ENCODE measurements around the gene ARMH4. TPM values are rescaled to one million over a fixed set of nuclear protein-coding genes. Genes with fewer than 3 reads are reported as not detected.
"Not testable (repeated sequence)": the region's sequence is repeated elsewhere in the genome, so short reads cannot be mapped to it uniquely, and the experiment has no call there.

The ARMH4 gene
- total RNA-seq, 1 experiment from 2014 or later, result 1.9 TPM

- H3K4me3 ChIP-seq, result peak overlapping the region; percentile 45
- peaks cover 39% of the 10 kb centered on the region for H3K27me3 ChIP-seq
- no peak for DNase-seq
- no peaks in the 10 kb centered on the region for H3K36me3 ChIP-seq
- no peaks in the 10 kb centered on the region for H3K9me3 ChIP-seq
These were observed 640 bp downstream of the ARMH4 start for GRCh38 chr14:58151133-58152013.

- Histone ChIP-seq H3K9me3 (no peaks in the 10 kb centered on the region), H3K36me3 (no peaks in the 10 kb centered on the region), H3K4me3 (no peak overlapping the region), H3K27me3 (peaks cover 39% of the 10 kb centered on the region)
- no peak for DNase-seq
These were observed 1.7 kb downstream of the ARMH4 start for GRCh38 chr14:58150243-58150805.

- no peak for DNase-seq
- no peaks in the 10 kb centered on the region for H3K9me3 ChIP-seq
- H3K36me3 ChIP-seq, result no peaks in the 10 kb centered on the region
- H3K4me3 ChIP-seq, result no peak overlapping the region
- H3K27me3 ChIP-seq, result peaks cover 39% of the 10 kb centered on the region
These were observed 2.8 kb downstream of the ARMH4 start for GRCh38 chr14:58149196-58149595.

GRCh38 chr14:58146399-58146798 is 5.6 kb downstream of the ARMH4 start:
- no peaks in the 10 kb centered on the region for H3K36me3 ChIP-seq
- no peak for DNase-seq
- H3K4me3 ChIP-seq, result no peak overlapping the region
- H3K27me3 ChIP-seq, result peaks cover 31% of the 10 kb centered on the region
- H3K9me3 ChIP-seq, result no peaks in the 10 kb centered on the region

GRCh38 chr14:58145936-58146335 is 6.1 kb downstream of the ARMH4 start:
- DNase-seq, result no peak
- Histone ChIP-seq H3K9me3 (no peaks in the 10 kb centered on the region), H3K36me3 (no peaks in the 10 kb centered on the region), H3K4me3 (no peak overlapping the region), H3K27me3 (peaks cover 26% of the 10 kb centered on the region)

- DNase-seq, result no peak
- no peaks in the 10 kb centered on the region for H3K36me3 ChIP-seq
- no peak overlapping the region for H3K4me3 ChIP-seq
- no peaks in the 10 kb centered on the region; the same call in 1 of the 2 replicates for H3K27me3 ChIP-seq
- H3K9me3 ChIP-seq, result no peaks in the 10 kb centered on the region
These were observed 8.9 kb downstream of the ARMH4 start for GRCh38 chr14:58143106-58143505.

- Histone ChIP-seq H3K4me3 (no peak overlapping the region), H3K9me3 (no peaks in the 10 kb centered on the region), H3K27me3 (no peaks in the 10 kb centered on the region), H3K36me3 (no peaks in the 10 kb centered on the region)
- DNase-seq, result no peak
These were observed 10.1 kb downstream of the ARMH4 start for GRCh38 chr14:58141893-58142292.

GRCh38 chr14:58138714-58139482 is 13.1 kb downstream of the ARMH4 start:
- DNase-seq, result no peak
- H3K9me3 ChIP-seq, result no peaks in the 10 kb centered on the region
- no peaks in the 10 kb centered on the region for H3K36me3 ChIP-seq
- no peaks in the 10 kb centered on the region for H3K27me3 ChIP-seq
- no peak overlapping the region for H3K4me3 ChIP-seq

GRCh38 chr14:58138031-58138713 is 13.8 kb downstream of the ARMH4 start:
- no peaks in the 10 kb centered on the region for H3K36me3 ChIP-seq
- no peak for DNase-seq

GRCh38 chr14:58133739-58134138 is 18.3 kb downstream of the ARMH4 start:
- Histone ChIP-seq H3K27me3 (no peaks in the 10 kb centered on the region), H3K4me3 (no peak overlapping the region), H3K36me3 (no peaks in the 10 kb centered on the region), H3K9me3 (no peaks in the 10 kb centered on the region)
- DNase-seq, result peak; percentile 68

More at GRCh38 chr14:58138031-58138713, 13.8 kb downstream of the ARMH4 start:
- no peak overlapping the region for H3K4me3 ChIP-seq
- no peaks in the 10 kb centered on the region for H3K9me3 ChIP-seq
- no peaks in the 10 kb centered on the region for H3K27me3 ChIP-seq

GRCh38 chr14:58131386-58131785 is 20.6 kb downstream of the ARMH4 start:
- H3K9me3 ChIP-seq, result no peaks in the 10 kb centered on the region
- no peak overlapping the region for H3K4me3 ChIP-seq
- H3K36me3 ChIP-seq, result no peaks in the 10 kb centered on the region
- H3K27me3 ChIP-seq, result no peaks in the 10 kb centered on the region
- peak; percentile 23 for DNase-seq

- Histone ChIP-seq H3K36me3 (no peaks in the 10 kb centered on the region), H3K9me3 (no peaks in the 10 kb centered on the region), H3K27me3 (no peaks in the 10 kb centered on the region), H3K4me3 (no peak overlapping the region)
- DNase-seq, result no peak
These were observed 21.8 kb downstream of the ARMH4 start for GRCh38 chr14:58130116-58130782.

GRCh38 chr14:58129208-58129607 is 22.8 kb downstream of the ARMH4 start:
- no peaks in the 10 kb centered on the region for H3K36me3 ChIP-seq
- no peak for DNase-seq
- no peak overlapping the region for H3K4me3 ChIP-seq
- H3K9me3 ChIP-seq, result no peaks in the 10 kb centered on the region
- H3K27me3 ChIP-seq, result no peaks in the 10 kb centered on the region

- H3K4me3 ChIP-seq, result no peak overlapping the region
- H3K9me3 ChIP-seq, result no peaks in the 10 kb centered on the region
- H3K36me3 ChIP-seq, result no peaks in the 10 kb centered on the region
- no peaks in the 10 kb centered on the region for H3K27me3 ChIP-seq
- DNase-seq, result no peak
These were observed 23.6 kb downstream of the ARMH4 start for GRCh38 chr14:58128416-58128815.

- DNase-seq, H3K36me3 ChIP-seq, H3K9me3 ChIP-seq, H3K27me3 ChIP-seq, H3K4me3 ChIP-seq: not testable (repeated sequence)
These were observed 29.5 kb downstream of the ARMH4 start for GRCh38 chr14:58122546-58122945.

GRCh38 chr14:58121530-58122186 is 30.4 kb downstream of the ARMH4 start:
- H3K27me3 ChIP-seq, result no peaks in the 10 kb centered on the region
- H3K36me3 ChIP-seq, result no peaks in the 10 kb centered on the region
- no peaks in the 10 kb centered on the region for H3K9me3 ChIP-seq
- no peak overlapping the region for H3K4me3 ChIP-seq
- DNase-seq, result no peak
